Measurements from ENCODE around the gene BLOC1S1.

The BLOC1S1 gene

GRCh38 chr12:55694651-55695050 is 21.2 kb upstream of the BLOC1S1 start:
- no peak for DNase-seq

GRCh38 chr12:55695349-55695748 is 20.5 kb upstream of the BLOC1S1 start:
- no peak for DNase-seq

GRCh38 chr12:55696141-55696540 is 19.7 kb upstream of the BLOC1S1 start:
- DNase-seq = no peak

- no peak for DNase-seq
These were observed 18.9 kb upstream of the BLOC1S1 start for GRCh38 chr12:55696796-55697462.

- DNase-seq = no peak
These were observed 18.2 kb upstream of the BLOC1S1 start for GRCh38 chr12:55697686-55698085.

- no peak for DNase-seq
These were observed 17.4 kb upstream of the BLOC1S1 start for GRCh38 chr12:55698241-55698955.

GRCh38 chr12:55698965-55699364 is 16.9 kb upstream of the BLOC1S1 start:
- no peak for DNase-seq

GRCh38 chr12:55699471-55700055 is 16.3 kb upstream of the BLOC1S1 start:
- DNase-seq = no peak

- DNase-seq = no peak
These were observed 15.4 kb upstream of the BLOC1S1 start for GRCh38 chr12:55700255-55701018.

GRCh38 chr12:55702861-55703260 is 13.0 kb upstream of the BLOC1S1 start:
- DNase-seq = no peak

- no peak for DNase-seq
These were observed 12.6 kb upstream of the BLOC1S1 start for GRCh38 chr12:55703288-55703687.

- no peak for DNase-seq
These were observed 11.7 kb upstream of the BLOC1S1 start for GRCh38 chr12:55703901-55704761.

- no peak for DNase-seq
These were observed 10.8 kb upstream of the BLOC1S1 start for GRCh38 chr12:55704824-55705718.

GRCh38 chr12:55705782-55706402 is 10.0 kb upstream of the BLOC1S1 start:
- DNase-seq = no peak

- no peak for DNase-seq
These were observed 9.2 kb upstream of the BLOC1S1 start for GRCh38 chr12:55706568-55707218.

GRCh38 chr12:55707219-55707671 is 8.6 kb upstream of the BLOC1S1 start:
- no peak for DNase-seq

- peak; percentile 56 for DNase-seq
These were observed 7.8 kb upstream of the BLOC1S1 start, which contains the start of gene ITGA7 for GRCh38 chr12:55707841-55708694. Gene ITGA7 (minus strand): TSS chr12:55707904. CDS start chr12:55707682, 222 bp downstream.

GRCh38 chr12:55708695-55709233 is 7.1 kb upstream of the BLOC1S1 start:
- DNase-seq = no peak

Measured in fibroblast of skin of back (primary cell).